Kidney epithelial cell (primary cell): ENCODE data around the gene RSBN1. TPM values are rescaled to one million over a fixed set of nuclear protein-coding genes. Genes with fewer than 3 reads are reported as not detected.

Experiments
- DNase-seq: peaks from one replicate; pipeline ENCODE4 v3.0.0-alpha.2; 2010; ENCODE audit warnings: low read depth
- H3K27me3 ChIP-seq: 2 replicates; pipeline ENCODE4 v1.6.0; 2011; ENCODE audit warnings: low read length; ENCODE audit not compliant: control insufficient read depth, insufficient read depth
- H3K36me3 ChIP-seq: 2 replicates; pipeline ENCODE4 v1.5.1; 2011; ENCODE audit warnings: low read length; ENCODE audit not compliant: control insufficient read depth, insufficient read depth
- H3K4me3 ChIP-seq: 2 replicates; pipeline ENCODE4 v1.5.1; 2011; ENCODE audit warnings: low read depth, mild to moderate bottlenecking, control low read depth, low read length
- CTCF ChIP-seq: IDR thresholded peaks from 2 replicates; pipeline ENCODE4 v1.5.1; 2011; ENCODE audit warnings: mild to moderate bottlenecking, moderate library complexity, low read length, control low read depth, inconsistent platforms; ENCODE audit not compliant: insufficient read depth, poor library complexity, severe bottlenecking
- total RNA-seq: library from RNA; depleted of rRNA; stranded (reverse); fragments of >200 nt; gene quantifications from 2 replicates; pipeline ENCODE4 v1.2.3, GENCODE V29; 2015

The RSBN1 gene
- total RNA-seq, 1 donor from 2014 or later: 10.2 TPM

GRCh38 chr1:113792471-113792870 is 19.8 kb downstream of the RSBN1 start:
- no peak for TF ChIP-seq CTCF
- no peak for DNase-seq
- H3K27me3 ChIP-seq: no peaks in the 10 kb centered on the region
- H3K36me3 ChIP-seq: no peaks in the 10 kb centered on the region
- H3K4me3 ChIP-seq: no peak overlapping the region

GRCh38 chr1:113788802-113789201 is 23.5 kb downstream of the RSBN1 start:
- DNase-seq: no peak
- no peak for TF ChIP-seq CTCF
- no peak overlapping the region for H3K4me3 ChIP-seq
- no peaks in the 10 kb centered on the region for H3K27me3 ChIP-seq
- no peaks in the 10 kb centered on the region for H3K36me3 ChIP-seq

- Histone ChIP-seq H3K27me3 (no peaks in the 10 kb centered on the region), H3K4me3 (no peak overlapping the region), H3K36me3 (no peaks in the 10 kb centered on the region)
- no peak for TF ChIP-seq CTCF
- no peak for DNase-seq
Measured at GRCh38 chr1:113787663-113788062, 24.6 kb downstream of the RSBN1 start.

- TF ChIP-seq CTCF: no peak
- no peak for DNase-seq
- no peak overlapping the region for H3K4me3 ChIP-seq
- H3K36me3 ChIP-seq: no peaks in the 10 kb centered on the region
- H3K27me3 ChIP-seq: no peaks in the 10 kb centered on the region
Measured at GRCh38 chr1:113786069-113786468, 26.2 kb downstream of the RSBN1 start.

- no peak for TF ChIP-seq CTCF
- H3K27me3 ChIP-seq: no peaks in the 10 kb centered on the region
- H3K4me3 ChIP-seq: no peak overlapping the region
- DNase-seq: no peak
- H3K36me3 ChIP-seq: no peaks in the 10 kb centered on the region
Measured at GRCh38 chr1:113784104-113784779, 28.0 kb downstream of the RSBN1 start.
